ENCODE data around the gene XRCC1. TPM values are rescaled to one million over a fixed set of nuclear protein-coding genes. Genes with fewer than 3 reads are reported as not detected.

The XRCC1 gene
- total RNA-seq (2022; extraction: Qiagen RNA extraction), result 29.4 to 33.6 TPM (median 30.5 TPM) in 5 replicates

GRCh38 chr19:43575156-43575950, at the start of gene XRCC1, which contains the start of gene PINLYP:
TSS of gene XRCC1 (minus strand) at chr19:43575527. CDS start at chr19:43575458, 69 bp downstream.
TSS of gene PINLYP (plus strand) at chr19:43575801. CDS start at chr19:43577192, 1,391 bp downstream.

DNA sequence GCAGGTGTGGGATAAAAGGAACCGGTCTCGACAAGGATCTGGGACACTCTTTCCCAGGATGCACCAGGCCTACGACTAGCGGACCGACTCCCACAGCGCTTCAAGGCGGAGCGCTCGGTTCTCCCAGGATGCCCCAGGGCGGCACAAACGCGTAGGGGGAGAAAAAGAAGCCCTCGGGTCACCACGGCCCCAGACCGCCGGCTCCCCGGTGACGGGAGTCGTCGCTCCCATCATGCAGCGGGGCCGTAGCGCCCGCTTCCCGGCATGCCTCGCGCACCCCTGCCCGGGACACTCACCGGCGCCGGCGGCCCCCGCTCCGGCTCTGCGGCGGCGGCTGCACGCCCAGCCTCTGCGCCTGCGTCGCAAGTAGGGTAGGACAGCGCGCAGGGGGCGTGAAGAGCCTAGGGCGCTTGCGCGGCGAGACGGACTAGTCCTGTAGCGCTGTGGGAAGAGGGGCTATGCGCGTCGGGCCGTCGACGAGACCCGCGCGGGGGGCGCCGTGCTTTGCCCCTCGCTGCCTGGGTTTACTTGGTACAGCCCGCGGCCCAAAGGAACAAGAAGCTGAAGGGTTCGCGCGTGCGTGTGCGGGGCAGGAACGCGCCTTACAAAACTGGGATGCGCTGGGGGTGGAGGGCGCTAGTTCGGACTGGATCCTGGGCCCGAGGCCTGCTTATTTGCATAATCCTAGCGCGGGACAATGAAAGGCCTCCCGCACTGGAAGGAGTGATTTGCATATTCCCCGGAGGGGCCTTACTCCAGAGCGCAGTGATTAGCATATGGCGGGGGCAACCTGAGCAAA, 44.1 kb upstream of the XRCC1 start, which contains the start of gene ZNF428:
TSS of gene ZNF428 (minus strand) at position 368 of the 799 bp plus-strand sequence. CDS start 5,325 bp downstream, outside the sequence.

DNA sequence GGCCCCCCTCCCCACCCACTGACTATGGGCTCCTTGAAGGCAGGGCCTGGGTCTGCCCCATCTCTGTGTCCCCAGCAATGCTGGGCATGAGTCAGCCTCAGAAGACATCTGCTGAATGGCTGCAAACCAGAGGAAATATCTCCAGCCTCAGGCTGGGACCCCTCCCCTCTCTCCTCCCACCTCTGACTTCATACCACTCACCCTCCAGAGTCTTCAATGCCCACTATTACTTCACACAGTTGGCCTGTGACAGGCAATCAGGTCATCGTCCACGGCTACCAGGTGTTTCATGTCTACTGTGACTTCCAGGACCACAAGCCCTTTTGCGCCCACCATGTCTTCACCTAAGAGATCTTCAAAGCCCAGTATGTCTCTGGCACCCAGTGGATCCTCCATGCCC, 36.5 kb upstream of the XRCC1 start, which contains the start of gene SRRM5:
TSS of gene SRRM5 (plus strand) at position 301 of the 400 bp plus-strand sequence. CDS start at position 335, 34 bp downstream.

GRCh38 chr19:43595999-43596841, 20.9 kb upstream of the XRCC1 start, which contains the start of the genes IRGQ and ZNF576:
TSS of gene IRGQ (minus strand) at chr19:43596134. CDS start at chr19:43595338, 796 bp downstream.
TSS of gene ZNF576 (plus strand) at chr19:43596595. CDS start at chr19:43597109, 514 bp downstream.

DNA sequence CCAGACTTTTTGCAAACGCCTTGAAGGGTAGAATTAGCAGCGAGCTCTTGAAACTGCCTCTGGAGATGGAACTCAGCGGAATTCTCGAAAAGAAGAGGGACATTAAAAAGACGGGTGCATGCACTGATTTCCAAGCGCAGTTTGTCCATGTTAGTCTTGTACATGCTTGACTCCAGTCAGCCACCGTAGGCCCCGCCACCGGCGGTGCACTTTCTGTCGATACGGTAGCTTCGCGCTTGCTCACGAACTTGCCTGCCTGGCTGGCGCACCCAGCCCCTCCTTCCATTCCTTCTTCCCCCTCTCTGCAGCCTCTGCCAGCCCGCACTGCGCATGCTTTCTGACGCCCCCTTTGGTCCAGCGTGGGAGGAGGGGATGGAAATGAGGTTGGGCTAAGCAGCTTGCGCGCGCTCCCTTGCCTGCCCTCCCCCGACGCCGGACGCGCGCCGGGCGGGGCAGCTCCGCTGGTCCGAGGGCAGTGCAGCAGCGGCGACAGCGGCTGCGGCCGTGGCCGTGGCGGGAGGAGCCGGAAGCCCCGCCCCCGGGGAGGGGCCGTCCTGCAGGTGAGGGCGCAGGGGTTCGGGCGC, 42.3 kb downstream of the XRCC1 start, which contains the start of gene ZNF575:
TSS of gene ZNF575 (plus strand) at position 227 of the 584 bp plus-strand sequence. CDS start 1,235 bp downstream, outside the sequence.

GRCh38 chr19:43526884-43527859, 48.2 kb downstream of the XRCC1 start, which contains the start of gene ETHE1:
TSS of gene ETHE1 (minus strand) at chr19:43527201. CDS start at chr19:43527177, 24 bp downstream.

DNA sequence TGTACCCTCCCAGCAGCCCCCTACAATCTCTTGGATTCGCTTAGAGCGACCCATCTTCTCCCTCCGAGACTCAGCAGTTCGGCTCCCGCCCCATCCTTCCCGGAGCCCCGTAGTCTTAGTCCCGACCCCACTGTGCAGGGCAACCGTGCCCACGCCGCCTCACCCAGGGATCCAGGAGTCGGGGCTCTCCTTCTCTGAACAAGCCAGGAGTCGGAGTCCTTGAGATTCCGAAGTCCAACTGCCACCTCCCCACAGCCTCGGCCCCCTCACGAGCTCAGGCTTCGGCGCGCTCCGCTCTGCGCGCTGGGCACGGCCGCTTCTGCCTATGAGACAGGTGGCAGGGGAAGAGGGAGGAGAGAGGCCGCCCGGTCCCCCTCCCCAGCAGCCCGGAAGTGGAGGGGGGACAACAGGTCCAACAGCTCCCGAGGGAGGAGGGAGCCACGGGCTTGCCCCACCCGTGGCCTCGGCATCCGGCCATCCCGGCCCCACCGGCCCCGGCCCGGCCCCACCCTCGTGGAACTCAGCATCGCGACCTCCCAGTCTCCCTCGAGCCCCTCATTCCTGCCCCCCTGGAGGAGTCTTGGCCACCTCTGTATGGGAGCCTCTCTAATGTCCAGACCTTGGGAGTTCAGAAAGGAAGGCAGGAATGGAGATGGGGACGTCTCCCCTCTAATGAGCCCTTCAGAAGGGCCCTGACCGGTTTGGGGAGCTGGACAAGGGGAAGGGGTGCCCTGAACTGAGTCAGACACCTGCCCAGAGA, 70.7 kb downstream of the XRCC1 start, which contains the start of gene PHLDB3:
TSS of gene PHLDB3 (minus strand) at position 321 of the 760 bp plus-strand sequence. CDS start 628 bp downstream, outside the sequence.

Other genes with a start within 250 kb of the XRCC1 start
- 0.07 to 0.16 TPM (median 0.10 TPM) in 5 replicates for gene CD177, start 221.8 kb downstream of the XRCC1 start, total RNA-seq (2022; extraction: Qiagen RNA extraction)
- gene TEX101, start 160.6 kb downstream of the XRCC1 start, total RNA-seq (2022; extraction: Qiagen RNA extraction), result not detected in 5 replicates
- gene LYPD3, start 109.9 kb downstream of the XRCC1 start, total RNA-seq (2022; extraction: Qiagen RNA extraction), result 0.27 to 0.62 TPM (median 0.45 TPM) in 5 replicates
- gene PHLDB3, start 70.8 kb downstream of the XRCC1 start, total RNA-seq (2022; extraction: Qiagen RNA extraction), result 10.3 to 11.8 TPM (median 11.4 TPM) in 5 replicates
- 42.2 to 55.9 TPM (median 53.7 TPM) in 5 replicates for gene ETHE1, start 48.3 kb downstream of the XRCC1 start, total RNA-seq (2022; extraction: Qiagen RNA extraction)
- 1.6 to 2.5 TPM (median 2.2 TPM) in 5 replicates for gene ZNF575, start 42.3 kb downstream of the XRCC1 start, total RNA-seq (2022; extraction: Qiagen RNA extraction)
- gene PINLYP, start 274 bp upstream of the XRCC1 start, total RNA-seq (2022; extraction: Qiagen RNA extraction), result 0.19 to 0.35 TPM (median 0.23 TPM) in 5 replicates
- gene IRGQ, start 20.6 kb upstream of the XRCC1 start, total RNA-seq (2022; extraction: Qiagen RNA extraction), result 4.5 to 8.2 TPM (median 5.1 TPM) in 5 replicates
- 12.0 to 22.2 TPM (median 21.9 TPM) in 5 replicates for gene ZNF576, start 21.1 kb upstream of the XRCC1 start, total RNA-seq (2022; extraction: Qiagen RNA extraction)
- 0.65 to 1.3 TPM (median 0.76 TPM) in 5 replicates for gene SRRM5, start 36.6 kb upstream of the XRCC1 start, total RNA-seq (2022; extraction: Qiagen RNA extraction)
- 49.6 to 69.2 TPM (median 64.7 TPM) in 5 replicates for gene ZNF428, start 44.1 kb upstream of the XRCC1 start, total RNA-seq (2022; extraction: Qiagen RNA extraction)
- gene CADM4, start 64.3 kb upstream of the XRCC1 start, total RNA-seq (2022; extraction: Qiagen RNA extraction), result 6.9 to 11.3 TPM (median 9.3 TPM) in 5 replicates
- gene PLAUR, start 94.6 kb upstream of the XRCC1 start, total RNA-seq (2022; extraction: Qiagen RNA extraction), result 90.0 to 104 TPM (median 102 TPM) in 5 replicates
- not detected in 5 replicates for gene IRGC, start 140.5 kb upstream of the XRCC1 start, total RNA-seq (2022; extraction: Qiagen RNA extraction)
- gene SMG9, start 179.4 kb upstream of the XRCC1 start, total RNA-seq (2022; extraction: Qiagen RNA extraction), result 52.1 to 76.4 TPM (median 65.0 TPM) in 5 replicates
- 43.7 to 66.7 TPM (median 58.2 TPM) in 5 replicates for gene KCNN4, start 205.4 kb upstream of the XRCC1 start, total RNA-seq (2022; extraction: Qiagen RNA extraction)
- 0.16 to 0.31 TPM (median 0.17 TPM) in 5 replicates for gene LYPD5, start 226.9 kb upstream of the XRCC1 start, total RNA-seq (2022; extraction: Qiagen RNA extraction)